Mesothelial cell of epicardium (in vitro differentiated cells): ENCODE measurements around the gene XYLT1. TPM values are rescaled to one million over a fixed set of nuclear protein-coding genes. Genes with fewer than 3 reads are reported as not detected.

Experiments
- DNase-seq, 2 experiments: peaks; one replicate each; pipeline ENCODE4 v3.0.0; 2021; ENCODE audit warnings: low spot score in 2 of 2; ENCODE audit not compliant: unreplicated experiment in 2 of 2
- H3K27ac Mint-ChIP-seq: 2 replicates; pipeline ENCODE4 v1.8.0; 2021; ENCODE audit warnings: mixed read lengths
- H3K27me3 Mint-ChIP-seq: 2 replicates; pipeline ENCODE4 v1.8.0; 2021; ENCODE audit warnings: low read depth, mixed read lengths
- H3K36me3 Mint-ChIP-seq: 2 replicates; pipeline ENCODE4 v1.8.0; 2021; ENCODE audit warnings: mixed read lengths
- H3K4me1 Mint-ChIP-seq: 2 replicates; pipeline ENCODE4 v1.8.0; 2021; ENCODE audit warnings: mixed read lengths
- H3K4me3 Mint-ChIP-seq: 2 replicates; pipeline ENCODE4 v1.8.0; 2021; ENCODE audit warnings: mild to moderate bottlenecking, moderate library complexity, mixed read lengths
- H3K9me3 Mint-ChIP-seq: 2 replicates; pipeline ENCODE4 v1.8.0; 2021; ENCODE audit warnings: mixed read lengths
- CTCF ChIP-seq: fragments of 200-600 bp; sonication (generic); IDR thresholded peaks from one replicate; pipeline ENCODE4 v1.5.0; 2021; ENCODE audit warnings: antibody characterized with exemption; ENCODE audit not compliant: unreplicated experiment
- total RNA-seq: library from RNA; stranded (reverse); gene quantifications from 3 replicates; pipeline ENCODE4 v1.2.1, GENCODE V29; 2021

XYLT1 gene
- total RNA-seq, 1 donor from 2014 or later = 15.2 TPM

- H3K4me3 Mint-ChIP-seq = no peak overlapping the region
- no peak for TF ChIP-seq CTCF
- no peaks in the 10 kb centered on the region for H3K27me3 Mint-ChIP-seq
- DNase-seq = no peak
- H3K9me3 Mint-ChIP-seq = peaks cover 3% of the 10 kb centered on the region
- peaks cover 5% of the 10 kb centered on the region for H3K4me1 Mint-ChIP-seq
- H3K36me3 Mint-ChIP-seq = peaks cover 3% of the 10 kb centered on the region
- H3K27ac Mint-ChIP-seq = no peak overlapping the region
Measured at GRCh38 chr16:17109413-17109812, 361.3 kb downstream of the XYLT1 start.

- H3K4me1 Mint-ChIP-seq = peaks cover 5% of the 10 kb centered on the region
- TF ChIP-seq CTCF = no peak
- peaks cover 3% of the 10 kb centered on the region for H3K36me3 Mint-ChIP-seq
- DNase-seq = no peak
- no peaks in the 10 kb centered on the region for H3K27me3 Mint-ChIP-seq
- no peak overlapping the region for H3K27ac Mint-ChIP-seq
- H3K9me3 Mint-ChIP-seq = peaks cover 3% of the 10 kb centered on the region
- H3K4me3 Mint-ChIP-seq = no peak overlapping the region
Measured at GRCh38 chr16:17108596-17108995, 362.2 kb downstream of the XYLT1 start.

- Mint-ChIP-seq H3K4me3 (no peak overlapping the region), H3K9me3 (peaks cover 3% of the 10 kb centered on the region), H3K27me3 (no peaks in the 10 kb centered on the region), H3K27ac (no peak overlapping the region), H3K4me1 (peaks cover 5% of the 10 kb centered on the region), H3K36me3 (peaks cover 3% of the 10 kb centered on the region)
- no peak for DNase-seq
- no peak for TF ChIP-seq CTCF
Measured at GRCh38 chr16:17107450-17107849, 363.3 kb downstream of the XYLT1 start.

GRCh38 chr16:17106243-17106791, 364.4 kb downstream of the XYLT1 start:
- Mint-ChIP-seq H3K27me3 (no peaks in the 10 kb centered on the region), H3K36me3 (peaks cover 3% of the 10 kb centered on the region), H3K9me3 (peaks cover 3% of the 10 kb centered on the region), H3K4me1 (peaks cover 5% of the 10 kb centered on the region), H3K27ac (no peak overlapping the region), H3K4me3 (no peak overlapping the region)
- no peak for TF ChIP-seq CTCF
- DNase-seq = no peak

- Mint-ChIP-seq H3K9me3 (peaks cover 3% of the 10 kb centered on the region), H3K4me1 (peaks cover 5% of the 10 kb centered on the region), H3K4me3 (no peak overlapping the region), H3K36me3 (peaks cover 3% of the 10 kb centered on the region), H3K27me3 (no peaks in the 10 kb centered on the region), H3K27ac (no peak overlapping the region)
- no peak for TF ChIP-seq CTCF
- DNase-seq = no peak
Measured at GRCh38 chr16:17105239-17105797, 365.4 kb downstream of the XYLT1 start.
